Lower leg skin (tissue), 3 donors: ENCODE results near the gene ADGRD1.

ENCODE experiments used
- CTCF ChIP-seq, 3 donors: fragments of 450-650 bp; IDR thresholded peaks; one replicate each; pipeline ENCODE4 v1.5.1; 2016; ENCODE audit warnings: antibody characterized with exemption in 3 of 3, mild to moderate bottlenecking in 3 of 3, moderate library complexity in 2 of 3
- POLR2A ChIP-seq, 2 donors: fragments of 450-650 bp; IDR thresholded peaks; one replicate each; pipeline ENCODE4 v1.6.1; 2016 to 2017; ENCODE audit warnings: antibody characterized with exemption in 2 of 2, mild to moderate bottlenecking in 1 of 2, moderate library complexity in 1 of 2

DNA sequence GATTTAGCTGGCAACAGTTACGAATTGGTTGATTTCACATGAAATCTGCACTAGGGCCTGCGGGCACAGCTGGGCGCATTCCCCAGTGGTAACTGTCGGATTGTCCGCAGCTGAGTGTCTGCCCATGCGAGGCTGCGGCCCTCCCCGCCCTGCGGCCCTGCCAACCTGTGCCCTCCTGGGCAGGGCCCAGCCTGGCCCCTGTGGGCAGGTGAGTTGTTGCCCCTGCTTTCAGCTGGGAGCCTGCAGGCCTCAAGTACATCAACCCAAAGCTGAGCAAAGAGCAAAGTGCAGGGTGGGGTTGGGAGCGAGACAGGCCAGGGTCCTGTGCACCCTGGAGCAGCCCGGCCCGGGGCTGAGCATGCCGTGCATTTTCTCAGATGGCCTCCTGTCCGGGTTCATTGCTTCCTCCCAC, 89.1 kb downstream of the ADGRD1 start:
- TF ChIP-seq CTCF (IDR thresholded peaks at IDR 0.05) (no peak), POLR2A (IDR thresholded peaks at IDR 0.05) (no peak)
